Suprapubic skin (tissue), 4 donors: ENCODE data around the gene COG1. TPM values are rescaled to one million over a fixed set of nuclear protein-coding genes. Genes with fewer than 3 reads are reported as not detected.
"Not testable (repeated sequence)": the region's sequence is repeated elsewhere in the genome, so short reads cannot be mapped to it uniquely, and the experiment has no call there.

ENCODE experiments used
- DNase-seq, 2 donors: peaks; one replicate each; pipeline ENCODE4 v3.0.0-alpha.2; 2019; ENCODE audit warnings: low spot score in 2 of 2
- H3K27ac ChIP-seq: fragments of 200-600 bp; sonication (generic); one replicate; pipeline ENCODE4 v1.5.1; 2019
- H3K27me3 ChIP-seq: fragments of 200-600 bp; sonication (generic); one replicate; pipeline ENCODE4 v1.5.1; 2019
- H3K36me3 ChIP-seq: fragments of 200-600 bp; sonication (generic); one replicate; pipeline ENCODE4 v1.5.1; 2019
- H3K4me1 ChIP-seq: fragments of 200-600 bp; sonication (generic); one replicate; pipeline ENCODE4 v1.5.1; 2019
- H3K4me3 ChIP-seq: fragments of 200-600 bp; sonication (generic); one replicate; pipeline ENCODE4 v1.5.1; 2019; ENCODE audit warnings: mild to moderate bottlenecking
- H3K9me3 ChIP-seq: fragments of 200-600 bp; sonication (generic); one replicate; pipeline ENCODE4 v1.5.1; 2019
- EP300 ChIP-seq: sonication (generic); formaldehyde crosslinking; IDR thresholded peaks from one replicate; pipeline ENCODE4 v1.6.1; 2017; ENCODE audit warnings: antibody characterized with exemption
- POLR2A ChIP-seq, 2 donors: fragments of 450-650 bp; IDR thresholded peaks; one replicate each; pipeline ENCODE4 v1.6.1; 2017; ENCODE audit warnings: antibody characterized with exemption in 2 of 2, mild to moderate bottlenecking in 2 of 2, moderate library complexity in 2 of 2
- POLR2AphosphoS5 ChIP-seq, 3 donors: sonication (generic); formaldehyde crosslinking; IDR thresholded peaks; one replicate each; pipeline ENCODE4 v1.6.1; 2017; ENCODE audit warnings: antibody characterized with exemption in 3 of 3
- WGBS: methylation state at CpG from one replicate; pipeline ENCODE4 v1.1.5; 2018; 5-methylcytosine and 5-hydroxymethylcytosine counted together
- total RNA-seq, 4 donors: library from RNA; depleted of rRNA; stranded (reverse); fragments of >200 nt; gene quantifications; one replicate each; pipeline ENCODE4 v1.1.0, GENCODE V29; 2016
- TF ChIP-seq, protein P1 (sequence below), 2 donors: fragments of 200-600 bp in 1 of 2; fragments of 450-650 bp in 1 of 2; sonication (generic) in 1 of 2; IDR thresholded peaks; one replicate each; pipeline ENCODE4 v1.5.1; 2016 to 2019; ENCODE audit warnings: antibody characterized with exemption in 2 of 2, mild to moderate bottlenecking in 1 of 2, moderate library complexity in 1 of 2

The COG1 gene
- 10 to 100 TPM; 17.9 to 65.8 (median 23.8) TPM for total RNA-seq

- TF ChIP-seq, protein P1, sequence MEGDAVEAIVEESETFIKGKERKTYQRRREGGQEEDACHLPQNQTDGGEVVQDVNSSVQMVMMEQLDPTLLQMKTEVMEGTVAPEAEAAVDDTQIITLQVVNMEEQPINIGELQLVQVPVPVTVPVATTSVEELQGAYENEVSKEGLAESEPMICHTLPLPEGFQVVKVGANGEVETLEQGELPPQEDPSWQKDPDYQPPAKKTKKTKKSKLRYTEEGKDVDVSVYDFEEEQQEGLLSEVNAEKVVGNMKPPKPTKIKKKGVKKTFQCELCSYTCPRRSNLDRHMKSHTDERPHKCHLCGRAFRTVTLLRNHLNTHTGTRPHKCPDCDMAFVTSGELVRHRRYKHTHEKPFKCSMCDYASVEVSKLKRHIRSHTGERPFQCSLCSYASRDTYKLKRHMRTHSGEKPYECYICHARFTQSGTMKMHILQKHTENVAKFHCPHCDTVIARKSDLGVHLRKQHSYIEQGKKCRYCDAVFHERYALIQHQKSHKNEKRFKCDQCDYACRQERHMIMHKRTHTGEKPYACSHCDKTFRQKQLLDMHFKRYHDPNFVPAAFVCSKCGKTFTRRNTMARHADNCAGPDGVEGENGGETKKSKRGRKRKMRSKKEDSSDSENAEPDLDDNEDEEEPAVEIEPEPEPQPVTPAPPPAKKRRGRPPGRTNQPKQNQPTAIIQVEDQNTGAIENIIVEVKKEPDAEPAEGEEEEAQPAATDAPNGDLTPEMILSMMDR (IDR thresholded peaks at IDR 0.05): no peak
- peak in 1 of 2 donors; percentile 49 for TF ChIP-seq POLR2A (IDR thresholded peaks at IDR 0.05)
- no peak for TF ChIP-seq EP300
- peak in 2 of 3 donors; percentile 13 to 29 for TF ChIP-seq POLR2AphosphoS5 (IDR thresholded peaks at IDR 0.05)
- peaks cover 18% of the 10 kb centered on the region for H3K36me3 ChIP-seq
- peak within 1 kb of the TSS; percentile 87 for H3K4me3 ChIP-seq
- peak; percentile 91 to 92 for DNase-seq
- 0% methylated on average over 11 of the region's 84 CpGs for WGBS
- no peaks in the 10 kb centered on the region for H3K9me3 ChIP-seq
- no peaks in the 10 kb centered on the region for H3K27me3 ChIP-seq
- H3K27ac ChIP-seq: peak within 1 kb of the TSS; percentile 77
- H3K4me1 ChIP-seq: peaks cover 31% of the 10 kb centered on the region
Observed at GRCh38 chr17:73192894-73193701, at the start of gene COG1. Gene COG1 (plus strand): TSS chr17:73193055. CDS start chr17:73193070, 15 bp downstream.

GRCh38 chr17:73144209-73144608, 48.6 kb upstream of the COG1 start:
- 80% methylated on average over 3 of the region's 3 CpGs for WGBS
- not testable (repeated sequence) for H3K4me1 ChIP-seq, H3K4me3 ChIP-seq, H3K36me3 ChIP-seq, H3K27ac ChIP-seq, H3K9me3 ChIP-seq, DNase-seq
- peaks cover 11% of the 10 kb centered on the region for H3K27me3 ChIP-seq

DNA sequence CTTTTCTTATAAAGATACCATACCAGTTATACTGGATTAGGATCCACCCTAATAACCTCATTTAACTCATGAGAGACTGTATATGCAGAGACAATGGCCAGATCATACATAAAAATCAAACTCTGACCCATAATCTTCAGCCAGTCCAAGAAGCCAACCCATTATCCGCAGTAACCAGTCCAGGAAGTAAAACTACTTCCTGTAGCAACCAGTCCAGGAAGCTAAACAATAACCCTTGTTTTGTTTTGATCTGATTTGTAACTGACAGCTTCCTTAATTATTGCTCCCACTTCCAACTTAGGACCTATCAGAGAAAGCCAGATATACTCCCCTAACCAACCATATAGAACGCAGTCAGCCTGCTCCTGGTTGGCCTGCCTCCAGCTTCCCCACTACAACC, 47.2 kb upstream of the COG1 start:
- no peaks in the 10 kb centered on the region for H3K36me3 ChIP-seq
- peaks cover 4% of the 10 kb centered on the region for H3K27me3 ChIP-seq
- no peak overlapping the region for H3K4me3 ChIP-seq
- H3K27ac ChIP-seq: no peak overlapping the region
- no peak for DNase-seq
- no peaks in the 10 kb centered on the region for H3K4me1 ChIP-seq
- TF ChIP-seq, protein P1 (IDR thresholded peaks at IDR 0.05): no peak
- no peak for TF ChIP-seq POLR2A (IDR thresholded peaks at IDR 0.05)
- no peak for TF ChIP-seq POLR2AphosphoS5 (IDR thresholded peaks at IDR 0.05)
- no peak for TF ChIP-seq EP300
- no peaks in the 10 kb centered on the region for H3K9me3 ChIP-seq
- WGBS: 74% methylated on average over 2 of the region's 2 CpGs

- H3K4me1 ChIP-seq, H3K27me3 ChIP-seq, H3K36me3 ChIP-seq, H3K9me3 ChIP-seq, H3K4me3 ChIP-seq, DNase-seq, H3K27ac ChIP-seq: not testable (repeated sequence)
- WGBS: 79% methylated on average over 4 of the region's 11 CpGs
Observed at GRCh38 chr17:73147791-73148190, 45.1 kb upstream of the COG1 start.

GRCh38 chr17:73148540-73149334, 44.1 kb upstream of the COG1 start:
- no peak for DNase-seq
- Histone ChIP-seq H3K9me3 (no peaks in the 10 kb centered on the region), H3K27ac (no peak overlapping the region), H3K4me1 (no peaks in the 10 kb centered on the region), H3K36me3 (no peaks in the 10 kb centered on the region), H3K4me3 (no peak overlapping the region), H3K27me3 (peaks cover 4% of the 10 kb centered on the region)
- TF ChIP-seq POLR2AphosphoS5 (IDR thresholded peaks at IDR 0.05): no peak
- TF ChIP-seq, protein P1 (IDR thresholded peaks at IDR 0.05): no peak
- TF ChIP-seq POLR2A (IDR thresholded peaks at IDR 0.05): no peak
- TF ChIP-seq EP300: no peak
- 75% methylated on average over 6 of the region's 6 CpGs for WGBS

- not testable (repeated sequence) for H3K36me3 ChIP-seq, H3K27me3 ChIP-seq, H3K9me3 ChIP-seq, H3K4me3 ChIP-seq, H3K27ac ChIP-seq, H3K4me1 ChIP-seq, DNase-seq
- 63% methylated on average over 14 of the region's 14 CpGs for WGBS
Observed at GRCh38 chr17:73150622-73151300, 42.1 kb upstream of the COG1 start.
